HEK293 (cell line): ENCODE measurements around the gene TACR2.

Source experiments
- CTCF ChIA-PET: fragments of 350-600 bp; formaldehyde crosslinking; extraction: SDS; loops from one replicate; lab custom pipeline; 2021; ENCODE audit warnings: antibody characterized with exemption; lab: Yijun Ruan, JAX
- POLR2A ChIA-PET: fragments of 300-600 bp; formaldehyde crosslinking; extraction: SDS; loops from one replicate; lab custom pipeline; 2020; ENCODE audit warnings: antibody characterized with exemption, inconsistent platforms; lab: Yijun Ruan, JAX
- H3K27ac ChIP-seq: fragments of 200-500 bp; sonication (Bioruptor generic); 2 replicates; pipeline ENCODE4 v1.5.1; 2014; ENCODE audit warnings: low read depth, low read length, control low read depth, inconsistent platforms; ENCODE audit errors: extremely low read depth
- H3K36me3 ChIP-seq, 2 experiments: fragments of 200-500 bp in 1 of 2; sonication (Bioruptor generic) in 1 of 2; 1 replicate in 1 of 2; 2 replicates in 1 of 2; pipeline ENCODE4 v1.5.1; 2014 to 2017; ENCODE audit warnings: inconsistent platforms in 2 of 2, low read length in 2 of 2; ENCODE audit not compliant: control insufficient read depth in 2 of 2, insufficient read depth in 1 of 2
- H3K4me1 ChIP-seq: fragments of 200-500 bp; sonication (Bioruptor generic); 2 replicates; pipeline ENCODE4 v1.5.1; 2014; ENCODE audit warnings: mild to moderate bottlenecking, low read length, inconsistent platforms; ENCODE audit not compliant: control insufficient read depth, insufficient read depth
- H3K4me3 ChIP-seq: 2 replicates; pipeline ENCODE4 v1.5.1; 2011; ENCODE audit warnings: low read depth, mild to moderate bottlenecking, control low read depth, low read length, moderate library complexity
- H3K9me3 ChIP-seq: fragments of 200-500 bp; sonication (Bioruptor generic); 2 replicates; pipeline ENCODE4 v1.5.1; 2014; ENCODE audit warnings: low read depth, low read length, inconsistent platforms; ENCODE audit not compliant: control insufficient read depth, insufficient read depth
- GLI2 ChIP-seq: fragments of 450-650 bp; formaldehyde crosslinking; IDR thresholded peaks from 2 replicates; pipeline ENCODE4; 2017; ENCODE audit warnings: missing biosample characterization, missing genetic modification characterization, low read depth, borderline replicate concordance
- KLF10 ChIP-seq: fragments of 450-650 bp; IDR thresholded peaks from 2 replicates; pipeline ENCODE4 v1.5.1; 2018; ENCODE audit warnings: missing biosample characterization, mild to moderate bottlenecking, missing genetic modification characterization
- MYNN ChIP-seq: fragments of 450-650 bp; formaldehyde crosslinking; IDR thresholded peaks from 2 replicates; pipeline ENCODE4 v1.5.1; 2016; ENCODE audit warnings: missing biosample characterization, missing genetic modification characterization, borderline replicate concordance
- PRDM2 ChIP-seq: fragments of 450-650 bp; formaldehyde crosslinking; IDR thresholded peaks from 2 replicates; pipeline ENCODE4 v1.5.1; 2016; ENCODE audit warnings: missing biosample characterization, missing genetic modification characterization, borderline replicate concordance
- SP2 ChIP-seq: fragments of 450-650 bp; formaldehyde crosslinking; IDR thresholded peaks from 2 replicates; pipeline ENCODE4 v1.5.1; 2016; ENCODE audit warnings: missing biosample characterization, missing genetic modification characterization
- ZBTB21 ChIP-seq: fragments of 450-650 bp; formaldehyde crosslinking; IDR thresholded peaks from 2 replicates; pipeline ENCODE4 v1.5.1; 2017; ENCODE audit warnings: missing biosample characterization, missing genetic modification characterization
- ZBTB44 ChIP-seq: fragments of 450-650 bp; IDR thresholded peaks from 2 replicates; pipeline ENCODE4 v1.5.1; 2018; ENCODE audit warnings: missing biosample characterization, mild to moderate bottlenecking, missing genetic modification characterization
- ZBTB7A ChIP-seq: fragments of 450-650 bp; formaldehyde crosslinking; IDR thresholded peaks from 2 replicates; pipeline ENCODE4 v1.5.1; 2016; ENCODE audit warnings: low read depth, missing biosample characterization, missing genetic modification characterization
- ZNF175 ChIP-seq: fragments of 450-650 bp; formaldehyde crosslinking; IDR thresholded peaks from 2 replicates; pipeline ENCODE4 v1.5.1; 2016; ENCODE audit warnings: missing biosample characterization, missing genetic modification characterization
- ZNF18 ChIP-seq: fragments of 450-650 bp; formaldehyde crosslinking; IDR thresholded peaks from 2 replicates; pipeline ENCODE4 v1.5.1; 2016; ENCODE audit warnings: missing biosample characterization, missing genetic modification characterization
- ZNF184 ChIP-seq: fragments of 450-650 bp; IDR thresholded peaks from 2 replicates; pipeline ENCODE4 v1.5.1; 2018; ENCODE audit warnings: missing biosample characterization, mild to moderate bottlenecking, missing genetic modification characterization
- ZNF2 ChIP-seq: fragments of 450-650 bp; formaldehyde crosslinking; IDR thresholded peaks from 2 replicates; pipeline ENCODE4 v1.5.1; 2016; ENCODE audit warnings: missing biosample characterization, missing genetic modification characterization
- ZNF280C ChIP-seq: fragments of 450-650 bp; formaldehyde crosslinking; IDR thresholded peaks from 2 replicates; pipeline ENCODE4 v1.5.1; 2016; ENCODE audit warnings: missing biosample characterization, missing genetic modification characterization
- ZNF354C ChIP-seq: fragments of 450-650 bp; formaldehyde crosslinking; IDR thresholded peaks from 2 replicates; pipeline ENCODE4 v1.5.1; 2016; ENCODE audit warnings: missing biosample characterization, missing genetic modification characterization, low read depth, borderline replicate concordance
- ZNF677 ChIP-seq: fragments of 450-650 bp; IDR thresholded peaks from 2 replicates; pipeline ENCODE4 v1.5.0; 2018; ENCODE audit warnings: missing biosample characterization, mild to moderate bottlenecking, missing genetic modification characterization, moderate library complexity
- ZNF776 ChIP-seq: fragments of 450-650 bp; formaldehyde crosslinking; IDR thresholded peaks from 2 replicates; pipeline ENCODE4 v1.5.0; 2017; ENCODE audit warnings: missing biosample characterization, missing genetic modification characterization, borderline replicate concordance
- ZNF791 ChIP-seq: fragments of 450-650 bp; formaldehyde crosslinking; IDR thresholded peaks from 2 replicates; pipeline ENCODE4 v1.5.1; 2016; ENCODE audit warnings: missing biosample characterization, missing genetic modification characterization
- ZNF843 ChIP-seq: fragments of 450-650 bp; formaldehyde crosslinking; IDR thresholded peaks from 2 replicates; pipeline ENCODE4 v1.5.1; 2016; ENCODE audit warnings: missing biosample characterization, missing genetic modification characterization

TACR2 gene

GRCh38 chr10:69377191-69377590 is 39.5 kb downstream of the TACR2 start (continued):
- TF ChIP-seq ZNF18 (tag by site-specific recombination), result no peak
- TF ChIP-seq ZBTB21, result no peak
- no peak for TF ChIP-seq KLF10 (tag by site-specific recombination)
- no peak for TF ChIP-seq ZBTB7A (tag by site-specific recombination)
- no peak for TF ChIP-seq ZNF175 (tag by site-specific recombination)

GRCh38 chr10:69376662-69377061 is 40.1 kb downstream of the TACR2 start:
- TF ChIP-seq GLI2 (tag by site-specific recombination) (no peak), ZBTB21 (no peak), ZBTB44 (tag by site-specific recombination) (no peak), ZNF2 (no peak)
- TF ChIP-seq, all 188 proteins: peak for 0
- H3K9me3 ChIP-seq, result no peaks in the 10 kb centered on the region
- CTCF ChIA-PET, result no interaction called here
- H3K4me1 ChIP-seq, result no peaks in the 10 kb centered on the region
- POLR2A ChIA-PET, result no interaction called here
- no peak overlapping the region for H3K27ac ChIP-seq
- peaks cover 9 to 82% of the 10 kb centered on the region in 2 experiments; a peak in 2 of 3 replicates for H3K36me3 ChIP-seq
- H3K4me3 ChIP-seq, result no peak overlapping the region

- ChIA-PET CTCF (no interaction called here), POLR2A (no interaction called here)
Observed at GRCh38 chr10:69375307-69376151, 41.2 kb downstream of the TACR2 start.

GRCh38 chr10:69374931-69375306 is 41.8 kb downstream of the TACR2 start:
- Histone ChIP-seq H3K4me1 (no peaks in the 10 kb centered on the region), H3K4me3 (no peak overlapping the region), H3K36me3 (peaks cover 6 to 86% of the 10 kb centered on the region in 2 experiments), H3K9me3 (no peaks in the 10 kb centered on the region), H3K27ac (no peak overlapping the region)
- ChIA-PET CTCF (interaction anchor here (0.7 to 0.8 kb wide), 2 partner anchors 90 to 787 kb away, joined by 3 read pairs; no protein-coding TSS in a partner anchor), POLR2A (no interaction called here)
- TF ChIP-seq ZNF843 (no peak), ZNF354C (tag by site-specific recombination) (no peak), ZNF677 (tag by site-specific recombination) (no peak), PRDM2 (tag by site-specific recombination) (no peak), ZNF776 (tag by site-specific recombination) (no peak), ZNF280C (no peak), MYNN (tag by site-specific recombination) (no peak), ZNF184 (tag by site-specific recombination) (no peak)

More at GRCh38 chr10:69375307-69376151, 41.2 kb downstream of the TACR2 start:
- no peak for TF ChIP-seq ZNF791 (tag by site-specific recombination)
- TF ChIP-seq SP2 (tag by site-specific recombination), result peak; percentile 17; the same call in 1 of the 2 replicates
- no peaks in the 10 kb centered on the region for H3K4me1 ChIP-seq
- H3K4me3 ChIP-seq, result no peak overlapping the region
- no peaks in the 10 kb centered on the region for H3K9me3 ChIP-seq
- peaks cover 8 to 86% of the 10 kb centered on the region in 2 experiments for H3K36me3 ChIP-seq
- no peak overlapping the region for H3K27ac ChIP-seq
